ENCODE data around the gene TCF12. TPM values are rescaled to one million over a fixed set of nuclear protein-coding genes. Genes with fewer than 3 reads are reported as not detected.

Gene TCF12
- total and polyA plus RNA-seq, 2 of the 8 experiments (the other 6 are each of a cell fraction or from before 2014, with no cell fraction given): 85.8 to 101 TPM

DNA sequence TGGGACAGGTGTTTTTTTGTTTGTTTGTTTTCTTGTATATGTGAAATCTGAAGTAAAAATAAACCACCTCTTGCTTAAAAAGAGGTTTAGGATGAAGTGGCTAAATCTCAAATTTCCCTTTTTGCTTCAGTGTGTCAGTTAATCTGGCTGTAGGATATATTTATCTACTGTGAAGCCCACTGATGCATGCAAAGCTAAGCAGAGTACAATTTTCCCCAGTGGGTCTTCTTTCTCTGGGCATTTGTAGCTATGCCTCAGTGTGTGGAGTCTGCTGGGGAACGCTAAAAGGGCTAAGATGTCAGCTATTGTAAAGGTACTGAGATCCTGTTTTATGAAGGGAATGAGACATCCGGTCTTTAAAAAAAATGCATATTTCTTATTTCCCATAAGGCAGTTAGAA, 190.6 kb downstream of the TCF12 start:
- ChIA-PET POLR2A (ENCODE audit: partially characterized antibody) (no interaction called here), CTCF (ENCODE audit: partially characterized antibody) (interaction anchor here (1.1 kb wide), 1 partner anchor 23 kb away, joined by 3 read pairs; no protein-coding TSS in a partner anchor)
- Histone ChIP-seq H3K56ac (replicated peaks; ENCODE audit: insufficient read length, low read depth, low read length) (no peak overlapping the region), H3K18ac (ENCODE audit: extremely low read depth, low read length) (no peak overlapping the region), H4K20me1 (replicated peaks in 1 of 2; ENCODE audit: control insufficient read depth in 1 of 2, insufficient read depth in 2 of 2, low read length in 2 of 2) (peaks cover 0 to 3% of the 10 kb centered on the region in 2 experiments), H3K9ac (replicated peaks in 1 of 4; ENCODE audit: extremely low read depth in 1 of 4, low read depth in 3 of 4, low read length in 3 of 4) (no peak overlapping the region), H3K27ac (ENCODE audit: low read depth, low read length) (no peak overlapping the region), H2AK5ac (ENCODE audit: low read depth, low read length) (no peak overlapping the region), H3K79me1 (ENCODE audit: low read depth, low read length) (no peaks in the 10 kb centered on the region; the same call in 1 of the 2 replicates), H3K4ac (replicated peaks; ENCODE audit: insufficient read length, low read depth, low read length) (no peak overlapping the region), H2BK120ac (replicated peaks; ENCODE audit: low read depth, low read length) (no peak overlapping the region), H3K79me2 (ENCODE audit: control insufficient read depth in 1 of 2, insufficient read depth in 2 of 2, low read length in 2 of 2) (peaks cover 0 to 14% of the 10 kb centered on the region in 2 experiments; a peak in 2 of 4 replicates), H3K4me2 (ENCODE audit: insufficient read depth in 1 of 2, low read depth in 2 of 2, low read length in 2 of 2) (no peak overlapping the region), H4K8ac (ENCODE audit: extremely low read depth, insufficient read depth, low read length) (no peak overlapping the region), H3K23ac (ENCODE audit: insufficient read length) (no peak overlapping the region), H3K14ac (ENCODE audit: insufficient read length) (no peak overlapping the region), H2BK15ac (ENCODE audit: low read length) (no peak overlapping the region), H3K27me3 (replicated peaks in 1 of 4; ENCODE audit: control insufficient read depth in 3 of 4, extremely low read depth in 1 of 4, insufficient read depth in 3 of 4, low read length in 3 of 4) (no peaks in the 10 kb centered on the region), H3K36me3 (ENCODE audit: control insufficient read depth in 2 of 4, insufficient read depth in 4 of 4, low read length in 3 of 4) (peaks cover 0 to 4% (median 0%) of the 10 kb centered on the region in 4 experiments; a peak in 1 of 8 replicates), H4K5ac (ENCODE audit: insufficient read length, low read depth, low read length) (no peak overlapping the region), H2BK12ac (ENCODE audit: low read depth, low read length) (no peak overlapping the region), H3K9me3 (ENCODE audit: insufficient read depth in 2 of 2, low read depth in 1 of 2, low read length in 1 of 2) (no peaks in the 10 kb centered on the region), H2AFZ (ENCODE audit: low read length) (no peak overlapping the region), H2BK5ac (ENCODE audit: low read depth, low read length) (no peak overlapping the region), H4K91ac (replicated peaks; ENCODE audit: insufficient read length, low read length) (no peak overlapping the region), H3K4me3 (ENCODE audit: extremely low read depth in 1 of 4, insufficient read depth in 2 of 4, low read depth in 3 of 4, low read length in 4 of 4) (no peak overlapping the region), H3K4me1 (replicated peaks in 1 of 4; ENCODE audit: control insufficient read depth in 3 of 4, insufficient read depth in 4 of 4, low read length in 3 of 4) (peaks cover 0 to 10% (median 4%) of the 10 kb centered on the region in 4 experiments; a peak in 3 of 7 replicates), H2BK20ac (ENCODE audit: low read length) (no peak overlapping the region), H3K23me2 (ENCODE audit: low read depth, low read length) (no peaks in the 10 kb centered on the region)
- DNase-seq (ENCODE audit: low read depth in 1 of 2, low spot score in 2 of 2) (no peak), FAIRE-seq (no peak)
- 97% methylated on average over 2 of the region's 2 CpGs; no CpG with 5 or more reads in 1 of the 2 experiments for WGBS, 2 experiments (ENCODE audit: extremely low coverage in 1 of 2, insufficient coverage in 1 of 2, insufficient read length in 1 of 2, insufficient replicate concordance in 2 of 2, low coverage in 1 of 2, low lambda C conversion rate in 2 of 2, missing lambda C conversion rate in 1 of 2)
